Activated naive CD4-positive, alpha-beta T cell treated with anti-CD3 and anti-CD28 coated beads, Interleukin-2, amount 50 U/mL, for 72 hours (primary cell): ENCODE data around the gene HFM1. TPM values are rescaled to one million over a fixed set of nuclear protein-coding genes. Genes with fewer than 3 reads are reported as not detected.
"Not testable (repeated sequence)": the region's sequence is repeated elsewhere in the genome, so short reads cannot be mapped to it uniquely, and the experiment has no call there.

Experiments
- ATAC-seq, 2 donors: fragments of 150-1000 bp; cut with Tn5 transposase; 2 replicates each; pipeline ENCODE4 v1.10.0; 2021; ENCODE audit warnings: mild to moderate bottlenecking in 2 of 2, moderate library complexity in 2 of 2
- DNase-seq, 2 donors: peaks; one replicate each; pipeline ENCODE4 v3.0.0; 2021 to 2022; ENCODE audit warnings: low spot score in 2 of 2
- H3K27ac Mint-ChIP-seq, 2 donors: one replicate each; pipeline ENCODE4 v1.8.0; 2022; ENCODE audit warnings: mild to moderate bottlenecking in 2 of 2, mixed read lengths in 2 of 2
- H3K36me3 Mint-ChIP-seq, 2 donors: one replicate each; pipeline ENCODE4 v1.8.0; 2022; ENCODE audit warnings: mixed read lengths in 2 of 2
- H3K9me3 Mint-ChIP-seq, 2 donors: one replicate each; pipeline ENCODE4 v1.8.0; 2022; ENCODE audit warnings: mixed read lengths in 2 of 2
- total RNA-seq, 2 donors: library from RNA; stranded (reverse); gene quantifications; one replicate each; pipeline ENCODE4 v1.2.3, GENCODE V29; 2022

Gene HFM1
- total RNA-seq, 2 donors from 2014 or later, result not detected

GRCh38 chr1:91386109-91386508 lies 18.5 kb downstream of the HFM1 start:
- no peak for ATAC-seq

DNA sequence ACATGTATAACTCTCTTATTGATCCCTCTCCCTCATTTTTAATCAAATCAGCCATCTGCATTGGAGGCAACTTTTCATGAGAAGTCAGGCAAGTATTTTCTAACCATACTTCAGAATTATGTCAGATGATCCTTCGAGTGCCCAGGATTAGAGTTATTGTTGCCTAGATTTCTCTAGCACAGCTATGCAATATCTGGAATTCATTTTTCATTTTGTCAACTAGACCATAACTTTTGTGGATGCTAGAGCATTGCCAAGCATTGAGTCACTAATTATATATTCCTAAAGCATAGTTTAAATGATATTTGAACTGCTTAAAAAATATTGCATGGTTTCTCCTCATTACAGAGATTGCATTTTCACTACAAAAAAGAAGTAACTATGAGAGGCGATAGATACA lies 21.2 kb downstream of the HFM1 start:
- DNase-seq (no peak), ATAC-seq (no peak)
- no peak overlapping the region for H3K27ac Mint-ChIP-seq
- H3K36me3 Mint-ChIP-seq, result no peaks in the 10 kb centered on the region
- no peaks in the 10 kb centered on the region for H3K9me3 Mint-ChIP-seq

More at GRCh38 chr1:91386109-91386508, 18.5 kb downstream of the HFM1 start:
- no peaks in the 10 kb centered on the region for H3K9me3 Mint-ChIP-seq
- no peak overlapping the region for H3K27ac Mint-ChIP-seq
- DNase-seq, result no peak
- no peaks in the 10 kb centered on the region for H3K36me3 Mint-ChIP-seq

DNA sequence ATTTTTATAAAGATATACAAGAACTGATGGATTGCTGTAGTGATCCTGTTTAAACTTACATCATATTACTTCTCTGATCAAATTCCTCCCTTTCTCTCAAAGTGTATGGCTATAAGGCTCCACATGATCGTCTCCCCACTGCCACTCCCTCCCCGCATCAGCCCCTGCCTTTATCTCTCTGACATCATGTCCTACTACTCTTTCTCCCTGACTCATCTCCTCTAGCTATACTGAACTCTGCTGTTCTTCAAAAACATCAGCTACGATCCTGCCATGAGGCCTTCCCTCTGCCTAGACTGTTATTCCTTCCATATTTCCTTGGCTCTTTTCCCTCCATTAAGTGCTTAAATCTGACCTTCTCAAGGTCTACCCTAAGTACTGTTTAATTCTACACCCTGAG lies 22.8 kb downstream of the HFM1 start:
- no peaks in the 10 kb centered on the region for H3K36me3 Mint-ChIP-seq
- H3K9me3 Mint-ChIP-seq, result no peaks in the 10 kb centered on the region
- H3K27ac Mint-ChIP-seq, result no peak overlapping the region
- ATAC-seq (no peak), DNase-seq (no peak)

- no peaks in the 10 kb centered on the region for H3K36me3 Mint-ChIP-seq
Observed at GRCh38 chr1:91374086-91374485, 30.6 kb downstream of the HFM1 start.

DNA sequence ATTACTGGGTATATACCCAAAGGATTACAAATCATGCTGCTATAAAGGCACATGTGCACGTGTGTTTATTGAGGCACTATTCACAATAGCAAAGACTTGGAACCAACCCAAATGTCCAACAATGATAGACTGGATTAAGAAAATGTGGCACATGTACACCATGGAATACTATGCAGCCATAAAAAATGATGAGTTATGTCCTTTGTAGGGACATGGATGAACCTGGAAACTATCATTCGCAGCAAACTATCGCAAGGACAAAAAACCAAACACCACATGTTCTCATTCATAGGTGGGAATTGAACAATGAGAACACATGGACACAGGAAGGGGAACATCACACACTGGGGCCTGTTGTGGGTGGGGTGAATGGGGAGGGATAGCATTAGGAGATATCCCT lies 32.4 kb downstream of the HFM1 start:
- not testable (repeated sequence) for H3K36me3 Mint-ChIP-seq, DNase-seq, H3K9me3 Mint-ChIP-seq, H3K27ac Mint-ChIP-seq, ATAC-seq

More at GRCh38 chr1:91374086-91374485, 30.6 kb downstream of the HFM1 start:
- no peak for DNase-seq
- ATAC-seq, result no peak
- Mint-ChIP-seq H3K27ac (no peak overlapping the region), H3K9me3 (peaks cover 0 to 6% of the 10 kb centered on the region in 2 donors)

DNA sequence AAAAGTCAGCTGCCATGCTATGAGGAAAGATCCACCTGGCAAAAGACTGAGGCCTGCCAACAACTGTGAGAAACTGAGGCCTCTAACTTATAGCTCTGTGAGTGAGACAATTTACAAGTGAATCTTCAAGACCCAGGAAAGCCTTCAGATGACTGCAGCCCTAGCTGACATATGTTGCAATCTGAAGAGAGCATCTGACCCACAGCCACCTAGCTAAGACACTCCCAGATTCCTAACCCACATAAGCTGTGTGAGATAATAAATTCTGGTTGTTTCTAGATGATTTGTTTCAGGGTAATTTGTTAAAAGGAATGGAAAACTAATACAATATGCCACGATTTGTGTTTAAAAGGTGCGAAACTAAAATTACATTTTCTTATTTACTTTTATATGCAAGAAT lies 55.1 kb downstream of the HFM1 start:
- peaks cover 10% of the 10 kb centered on the region in 2 donors for H3K9me3 Mint-ChIP-seq
- peaks cover 6 to 10% of the 10 kb centered on the region in 2 donors for H3K36me3 Mint-ChIP-seq
- DNase-seq (no peak), ATAC-seq (no peak)
- H3K27ac Mint-ChIP-seq, result no peak overlapping the region

- Mint-ChIP-seq H3K9me3 (no peaks in the 10 kb centered on the region), H3K27ac (no peak overlapping the region), H3K36me3 (no peaks in the 10 kb centered on the region)
- no peak for DNase-seq
- no peak for ATAC-seq
Observed at GRCh38 chr1:91346824-91347223, 57.8 kb downstream of the HFM1 start.

DNA sequence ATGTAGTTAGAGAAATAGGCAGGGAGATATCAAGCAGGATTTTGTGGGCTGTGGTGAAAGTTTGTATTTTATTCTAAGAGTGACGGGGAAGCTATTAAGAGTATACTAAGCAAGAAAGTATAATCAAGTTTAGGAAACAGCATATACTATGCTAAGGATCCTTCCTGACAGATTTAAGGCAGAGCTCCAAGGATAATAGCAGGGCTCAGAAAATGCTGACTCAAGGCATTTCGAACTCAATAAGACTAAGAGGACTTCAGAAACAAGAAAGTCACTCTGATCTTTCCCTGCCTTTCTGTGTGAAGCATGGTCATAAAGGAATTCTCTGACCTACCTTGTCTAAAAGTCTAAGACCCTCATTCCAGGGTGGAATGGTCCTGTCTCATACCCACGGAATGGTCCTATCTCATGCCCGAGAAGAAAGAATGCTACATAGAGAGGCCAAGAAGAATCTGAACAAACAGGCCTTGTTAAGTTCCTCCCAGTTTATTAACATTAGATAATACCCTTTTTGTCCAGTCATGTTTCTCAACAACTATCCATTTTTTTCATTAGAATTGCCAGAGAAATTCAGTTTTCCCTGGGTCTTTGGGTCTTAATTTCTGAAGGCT lies 59.1 kb downstream of the HFM1 start:
- Mint-ChIP-seq H3K27ac (no peak overlapping the region), H3K36me3 (no peaks in the 10 kb centered on the region), H3K9me3 (no peaks in the 10 kb centered on the region)
- DNase-seq (no peak), ATAC-seq (no peak)

DNA sequence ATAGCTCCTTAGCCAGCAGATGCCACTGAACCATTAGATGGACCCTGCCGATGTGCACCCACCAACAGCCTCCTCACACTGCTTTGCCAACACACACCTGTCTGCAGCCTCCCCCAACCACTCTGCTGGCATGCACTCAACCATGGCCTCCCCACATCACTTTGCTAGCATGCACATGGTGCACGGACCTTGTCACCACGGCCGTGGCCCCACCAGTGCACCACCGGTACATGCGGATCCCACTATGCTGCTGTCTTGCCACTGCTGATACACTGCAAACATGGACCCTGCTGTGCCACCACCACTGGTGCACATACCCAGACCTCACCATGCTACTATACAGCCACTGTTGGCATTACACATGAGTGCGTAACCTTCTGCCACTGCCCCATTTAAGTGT lies 66.1 kb downstream of the HFM1 start:
- ATAC-seq (no peak), DNase-seq (no peak)
- no peaks in the 10 kb centered on the region for H3K36me3 Mint-ChIP-seq
- H3K9me3 Mint-ChIP-seq, result peaks cover 0 to 3% of the 10 kb centered on the region in 2 donors
- H3K27ac Mint-ChIP-seq, result no peak overlapping the region

- H3K36me3 Mint-ChIP-seq, result no peaks in the 10 kb centered on the region
- no peak for ATAC-seq
- H3K9me3 Mint-ChIP-seq, result peaks cover 0 to 7% of the 10 kb centered on the region in 2 donors
- DNase-seq, result no peak
- no peak overlapping the region for H3K27ac Mint-ChIP-seq
Observed at GRCh38 chr1:91335603-91336002, 69.0 kb downstream of the HFM1 start.

- DNase-seq (no peak), ATAC-seq (no peak)
- peaks cover 0 to 9% of the 10 kb centered on the region in 2 donors for H3K9me3 Mint-ChIP-seq
- H3K36me3 Mint-ChIP-seq, result no peaks in the 10 kb centered on the region
- no peak overlapping the region for H3K27ac Mint-ChIP-seq
Observed at GRCh38 chr1:91334856-91335255, 69.8 kb downstream of the HFM1 start.

- ATAC-seq, result no peak
Observed at GRCh38 chr1:91325456-91325855, 79.2 kb downstream of the HFM1 start.

DNA sequence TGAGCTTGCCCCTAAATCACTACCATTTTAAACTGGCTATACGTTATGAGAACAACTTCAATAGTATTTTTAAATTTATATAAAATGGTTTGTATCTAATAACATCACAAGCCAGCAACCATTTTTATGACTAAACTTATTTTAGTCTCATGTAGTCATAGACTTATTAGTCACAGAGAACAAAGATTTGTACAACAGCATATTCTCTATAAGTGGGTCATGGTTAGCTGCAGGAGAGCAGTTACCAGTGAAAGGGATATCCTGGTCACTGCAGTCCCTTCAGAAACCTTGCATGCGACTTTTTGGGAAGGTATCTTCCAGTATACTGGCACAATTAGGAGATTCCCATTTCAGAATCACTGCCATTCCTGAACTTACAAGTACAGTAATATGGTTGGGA lies 90.0 kb downstream of the HFM1 start:
- no peak for ATAC-seq
- peaks cover 7 to 10% of the 10 kb centered on the region in 2 donors for H3K9me3 Mint-ChIP-seq
- no peak overlapping the region for H3K27ac Mint-ChIP-seq

More at GRCh38 chr1:91325456-91325855, 79.2 kb downstream of the HFM1 start:
- H3K9me3 Mint-ChIP-seq, result peaks cover 0 to under 1% of the 10 kb centered on the region in 2 donors
- DNase-seq, result no peak
- peaks cover 0 to 5% of the 10 kb centered on the region in 2 donors for H3K36me3 Mint-ChIP-seq
- no peak overlapping the region for H3K27ac Mint-ChIP-seq

GRCh38 chr1:91311672-91312071 lies 93.0 kb downstream of the HFM1 start:
- Mint-ChIP-seq H3K9me3 (peaks cover 14 to 22% of the 10 kb centered on the region in 2 donors), H3K36me3 (peaks cover 5 to 13% of the 10 kb centered on the region in 2 donors), H3K27ac (no peak overlapping the region)
- no peak for ATAC-seq
- no peak for DNase-seq

More for the DNA sequence above, 90.0 kb downstream of the HFM1 start:
- H3K36me3 Mint-ChIP-seq, result peaks cover 0 to 6% of the 10 kb centered on the region in 2 donors
- no peak for DNase-seq

DNA sequence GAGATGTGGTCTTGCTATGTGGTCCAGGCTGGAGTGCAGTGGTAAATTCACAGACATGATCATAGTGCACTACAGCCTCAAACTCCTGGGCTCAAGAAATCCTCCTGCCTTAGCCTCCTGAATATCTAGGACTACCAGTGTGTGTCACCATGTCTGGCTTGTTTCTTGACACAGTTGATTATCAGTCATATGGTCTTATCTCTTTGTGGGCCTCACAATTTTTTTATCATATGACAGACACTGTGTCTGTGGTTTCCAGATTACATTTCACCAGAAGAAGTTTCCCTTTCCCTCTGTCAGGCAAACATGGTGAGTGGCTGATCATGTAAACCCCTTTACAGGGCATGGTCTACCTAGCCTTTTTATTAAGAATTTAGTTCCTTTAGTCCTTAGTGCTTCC lies 96.1 kb downstream of the HFM1 start:
- H3K36me3 Mint-ChIP-seq, result peaks cover 5 to 13% of the 10 kb centered on the region in 2 donors
- ATAC-seq (no peak), DNase-seq (no peak)
- H3K27ac Mint-ChIP-seq, result no peak overlapping the region
- H3K9me3 Mint-ChIP-seq, result peaks cover 14 to 22% of the 10 kb centered on the region in 2 donors

- DNase-seq (no peak), ATAC-seq (no peak)
- peaks cover 5 to 13% of the 10 kb centered on the region in 2 donors for H3K36me3 Mint-ChIP-seq
- no peak overlapping the region for H3K27ac Mint-ChIP-seq
- H3K9me3 Mint-ChIP-seq, result peaks cover 14 to 22% of the 10 kb centered on the region in 2 donors
Observed at GRCh38 chr1:91307784-91308409, 96.7 kb downstream of the HFM1 start.

DNA sequence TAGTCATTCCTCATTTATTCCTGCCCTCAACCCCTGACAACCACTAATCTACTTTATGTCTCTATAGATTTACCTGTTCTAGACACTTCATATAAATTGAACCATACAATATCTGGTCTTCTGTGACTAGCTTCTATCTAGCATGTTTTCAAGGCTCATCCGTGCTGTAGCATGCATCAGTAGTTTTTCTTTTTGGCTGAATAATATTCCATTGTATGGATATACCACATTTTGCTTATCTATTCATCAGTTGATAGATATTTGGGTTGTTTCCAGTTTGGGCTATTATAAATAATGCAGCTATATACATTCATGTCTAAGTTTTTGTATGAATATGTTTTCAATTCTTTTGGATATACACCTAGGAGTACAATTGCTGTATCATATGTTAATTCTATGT lies 101.5 kb downstream of the HFM1 start:
- peaks cover 7 to 8% of the 10 kb centered on the region in 2 donors for H3K9me3 Mint-ChIP-seq
- no peak for ATAC-seq
- no peak for DNase-seq
- H3K27ac Mint-ChIP-seq, result no peak overlapping the region
- H3K36me3 Mint-ChIP-seq, result peaks cover 5% of the 10 kb centered on the region in 2 donors
